Esophagus squamous epithelium (tissue), 5 donors: ENCODE results near the gene JPH3. TPM values are rescaled to one million over a fixed set of nuclear protein-coding genes. Genes with fewer than 3 reads are reported as not detected.

Source experiments
- DNase-seq: peaks from one replicate; lab custom pipeline; 2025; lab: John Stamatoyannopoulos, UW
- H3K27ac ChIP-seq, 4 donors: fragments of 200-600 bp; sonication (generic); one replicate each; pipeline ENCODE4 v1.5.1; 2016 to 2019; ENCODE audit warnings: mild to moderate bottlenecking in 1 of 4
- H3K27me3 ChIP-seq, 4 donors: fragments of 200-600 bp; sonication (generic); 1 replicate in 3 of 4; 2 replicates in 1 of 4; pipeline versions ENCODE4 v1.5.1 to v1.6.0; 2017 to 2021; ENCODE audit warnings: antibody characterized with exemption in 1 of 4
- H3K36me3 ChIP-seq, 3 donors: fragments of 200-600 bp; sonication (generic); one replicate each; pipeline ENCODE4 v1.5.1; 2016 to 2019
- H3K4me1 ChIP-seq, 3 donors: fragments of 200-600 bp; sonication (generic); one replicate each; pipeline ENCODE4 v1.5.1; 2017 to 2019
- H3K4me3 ChIP-seq, 4 donors: fragments of 200-600 bp; sonication (generic); 1 replicate in 3 of 4; 2 replicates in 1 of 4; pipeline ENCODE4 v1.5.1; 2016 to 2019; ENCODE audit warnings: mild to moderate bottlenecking in 2 of 4, moderate library complexity in 1 of 4
- H3K9me3 ChIP-seq, 3 donors: fragments of 200-600 bp; sonication (generic); one replicate each; pipeline ENCODE4 v1.5.1; 2016 to 2019
- CTCF ChIP-seq, 6 experiments: fragments of 450-650 bp in 4 of 6; fragments of 200-600 bp in 2 of 6; sonication (generic) in 2 of 6; IDR thresholded peaks; one replicate each; pipeline ENCODE4 v1.5.1; 2016 to 2019; ENCODE audit warnings: antibody characterized with exemption in 6 of 6, mild to moderate bottlenecking in 4 of 6, moderate library complexity in 4 of 6
- POLR2A ChIP-seq, 4 donors: fragments of 450-650 bp; IDR thresholded peaks; one replicate each; pipeline ENCODE4 v1.6.1; 2017; ENCODE audit warnings: antibody characterized with exemption in 4 of 4, mild to moderate bottlenecking in 4 of 4, moderate library complexity in 3 of 4
- WGBS, 2 donors: methylation state at CpG; one replicate each; pipeline ENCODE4 v1.1.5; 2018; 5-methylcytosine and 5-hydroxymethylcytosine counted together
- intact Hi-C: fragments of 100-400 bp; cut with DNase I; formaldehyde crosslinking; loops from one replicate; pipeline ENCODE4 v1.15.0; 2022
- total RNA-seq, 4 donors: library from RNA; depleted of rRNA; stranded (reverse); fragments of >200 nt; gene quantifications; one replicate each; pipeline ENCODE4 v1.1.0, GENCODE V29; 2016
- donor health status: DM: yes; HTN: yes; CAD: no.

The JPH3 gene
- total RNA-seq, 4 donors from 2014 or later = 0.29 to 0.76 (median 0.45) TPM; not detected in 1

- Histone ChIP-seq H3K27me3 (peaks cover 13 to 86% (median 23%) of the 10 kb centered on the region in 4 donors), H3K9me3 (peaks cover 0 to 8% (median 0%) of the 10 kb centered on the region in 3 donors), H3K27ac (no peak overlapping the region), H3K4me3 (no peak overlapping the region), H3K36me3 (no peaks in the 10 kb centered on the region), H3K4me1 (peaks cover 4 to 25% (median 9%) of the 10 kb centered on the region in 3 donors)
- no peak for DNase-seq
- intact Hi-C loops = no loop called here
- 59 to 61% methylated on average over 6 of the region's 6 CpGs for WGBS, 2 donors
- TF ChIP-seq CTCF (IDR thresholded peaks at IDR 0.05) (no peak), POLR2A (IDR thresholded peaks at IDR 0.05) (no peak)
Observed at GRCh38 chr16:87600246-87600645, 2.1 kb upstream of the JPH3 start.

GRCh38 chr16:87601401-87601981, 817 bp upstream of the JPH3 start:
- H3K4me3 ChIP-seq = peak overlapping the region in 1 of 4 donors; percentile 43
- H3K36me3 ChIP-seq = no peaks in the 10 kb centered on the region
- 0 to 17% methylated on average over 2 to 9 of the region's 32 CpGs for WGBS, 2 donors
- intact Hi-C loops = no loop called here
- peaks cover 4 to 25% (median 9%) of the 10 kb centered on the region in 3 donors for H3K4me1 ChIP-seq
- peaks cover 13 to 87% (median 23%) of the 10 kb centered on the region in 4 donors for H3K27me3 ChIP-seq
- DNase-seq = no peak
- H3K27ac ChIP-seq = no peak overlapping the region
- TF ChIP-seq POLR2A (IDR thresholded peaks at IDR 0.05) (no peak), CTCF (IDR thresholded peaks at IDR 0.05) (no peak)
- peaks cover 0 to 8% (median 0%) of the 10 kb centered on the region in 3 donors for H3K9me3 ChIP-seq

- no peak for DNase-seq
- Histone ChIP-seq H3K27me3 (peaks cover 13 to 96% (median 23%) of the 10 kb centered on the region in 4 donors), H3K4me1 (peaks cover 4 to 25% (median 9%) of the 10 kb centered on the region in 3 donors), H3K36me3 (no peaks in the 10 kb centered on the region), H3K4me3 (peak overlapping the region in 3 of 4 donors; percentile 8 to 48 (median 27)), H3K9me3 (peaks cover 0 to 8% (median 0%) of the 10 kb centered on the region in 3 donors), H3K27ac (no peak overlapping the region)
- 3% methylated on average over 20 to 43 of the region's 97 CpGs for WGBS, 2 donors
- TF ChIP-seq CTCF (IDR thresholded peaks at IDR 0.05) (no peak), POLR2A (IDR thresholded peaks at IDR 0.05) (no peak)
- intact Hi-C loops = no loop called here
Observed at GRCh38 chr16:87602821-87603683, 744 bp downstream of the JPH3 start.

- Histone ChIP-seq H3K4me1 (peaks cover 4 to 25% (median 9%) of the 10 kb centered on the region in 3 donors), H3K27me3 (peaks cover 13 to 96% (median 23%) of the 10 kb centered on the region in 4 donors), H3K36me3 (no peaks in the 10 kb centered on the region), H3K4me3 (no peak overlapping the region), H3K9me3 (peaks cover 0 to 5% (median 0%) of the 10 kb centered on the region in 3 donors), H3K27ac (no peak overlapping the region)
- DNase-seq = no peak
- intact Hi-C loops = no loop called here
- no peak for TF ChIP-seq POLR2A (IDR thresholded peaks at IDR 0.05)
- no peak for TF ChIP-seq CTCF (IDR thresholded peaks at IDR 0.05)
- WGBS, 2 donors = 23 to 30% methylated on average over 2 to 8 of the region's 44 CpGs
Observed at GRCh38 chr16:87603684-87604633, 1.7 kb downstream of the JPH3 start.
